Lower leg skin (tissue), 3 donors: Measurements from ENCODE around the gene EGLN1.

Experiments
- POLR2A ChIP-seq, 2 donors: fragments of 450-650 bp; IDR thresholded peaks; one replicate each; pipeline ENCODE4 v1.6.1; 2016 to 2017; ENCODE audit warnings: antibody characterized with exemption in 2 of 2, mild to moderate bottlenecking in 1 of 2, moderate library complexity in 1 of 2
- TF ChIP-seq, protein P1 (sequence below), 3 donors: fragments of 450-650 bp; IDR thresholded peaks; one replicate each; pipeline ENCODE4 v1.5.1; 2016; ENCODE audit warnings: antibody characterized with exemption in 3 of 3, mild to moderate bottlenecking in 3 of 3, moderate library complexity in 2 of 3

GRCh38 chr1:231428377-231428776 lies 6.3 kb upstream of the EGLN1 start:
- TF ChIP-seq, protein P1, sequence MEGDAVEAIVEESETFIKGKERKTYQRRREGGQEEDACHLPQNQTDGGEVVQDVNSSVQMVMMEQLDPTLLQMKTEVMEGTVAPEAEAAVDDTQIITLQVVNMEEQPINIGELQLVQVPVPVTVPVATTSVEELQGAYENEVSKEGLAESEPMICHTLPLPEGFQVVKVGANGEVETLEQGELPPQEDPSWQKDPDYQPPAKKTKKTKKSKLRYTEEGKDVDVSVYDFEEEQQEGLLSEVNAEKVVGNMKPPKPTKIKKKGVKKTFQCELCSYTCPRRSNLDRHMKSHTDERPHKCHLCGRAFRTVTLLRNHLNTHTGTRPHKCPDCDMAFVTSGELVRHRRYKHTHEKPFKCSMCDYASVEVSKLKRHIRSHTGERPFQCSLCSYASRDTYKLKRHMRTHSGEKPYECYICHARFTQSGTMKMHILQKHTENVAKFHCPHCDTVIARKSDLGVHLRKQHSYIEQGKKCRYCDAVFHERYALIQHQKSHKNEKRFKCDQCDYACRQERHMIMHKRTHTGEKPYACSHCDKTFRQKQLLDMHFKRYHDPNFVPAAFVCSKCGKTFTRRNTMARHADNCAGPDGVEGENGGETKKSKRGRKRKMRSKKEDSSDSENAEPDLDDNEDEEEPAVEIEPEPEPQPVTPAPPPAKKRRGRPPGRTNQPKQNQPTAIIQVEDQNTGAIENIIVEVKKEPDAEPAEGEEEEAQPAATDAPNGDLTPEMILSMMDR (IDR thresholded peaks at IDR 0.05), result no peak
- TF ChIP-seq POLR2A (IDR thresholded peaks at IDR 0.05), result no peak
